DND-41 (cell line): ENCODE data around the gene MRS2.
A peak's percentile ranks its signal among the peaks of the same experiment; 100 is the strongest.

Experiments
- ATAC-seq: fragments of 200-7000 bp; cut with Tn5 transposase; 3 replicates; pipeline ENCODE4 v1.9.1; 2021; ENCODE audit warnings: low read depth; ENCODE audit not compliant: insufficient read depth
- DNase-seq: peaks from one replicate; pipeline ENCODE4 v3.0.0-alpha.2; 2020
- H2AFZ ChIP-seq: 2 replicates; pipeline ENCODE4 v1.6.0; 2012; ENCODE audit warnings: low read depth, low read length
- H3K27ac ChIP-seq: 2 replicates; pipeline ENCODE4 v1.5.1; 2012; ENCODE audit warnings: low read length, inconsistent platforms
- H3K27me3 ChIP-seq: fragments of 200-600 bp; sonication (generic); 2 replicates; pipeline ENCODE4 v1.6.0; 2012; ENCODE audit warnings: low read length, mild to moderate bottlenecking, inconsistent platforms; ENCODE audit not compliant: insufficient read depth, poor library complexity
- H3K36me3 ChIP-seq: 2 replicates; pipeline ENCODE4 v1.5.1; 2012; ENCODE audit warnings: low read length, inconsistent platforms; ENCODE audit not compliant: insufficient read depth
- H3K4me1 ChIP-seq: 2 replicates; pipeline ENCODE4 v1.5.1; 2012; ENCODE audit warnings: mild to moderate bottlenecking, low read length; ENCODE audit not compliant: insufficient read depth
- H3K4me2 ChIP-seq: 2 replicates; pipeline ENCODE4 v1.6.0; 2012; ENCODE audit warnings: mild to moderate bottlenecking, moderate library complexity, low read length, inconsistent platforms; ENCODE audit not compliant: insufficient read depth
- H3K4me3 ChIP-seq, 2 experiments: fragments of 200-600 bp in 1 of 2; shearing (Covaris generic) in 1 of 2; 2 replicates each; pipeline ENCODE4 v1.5.1; 2012 to 2016; ENCODE audit warnings: inconsistent platforms in 2 of 2, low read length in 2 of 2, mild to moderate bottlenecking in 2 of 2, low read depth in 1 of 2, moderate library complexity in 1 of 2
- H3K79me2 ChIP-seq: 2 replicates; pipeline ENCODE4 v1.6.0; 2012; ENCODE audit warnings: low read length, inconsistent platforms; ENCODE audit not compliant: insufficient read depth
- H3K9ac ChIP-seq: 2 replicates; pipeline ENCODE4 v1.6.0; 2012; ENCODE audit warnings: low read depth, mild to moderate bottlenecking, inconsistent platforms, low read length, moderate library complexity
- H3K9me3 ChIP-seq: 2 replicates; pipeline ENCODE4 v1.5.1; 2012; ENCODE audit warnings: low read length, moderate library complexity, mild to moderate bottlenecking, inconsistent platforms; ENCODE audit not compliant: insufficient read depth, severe bottlenecking
- H4K20me1 ChIP-seq: 2 replicates; pipeline ENCODE4 v1.6.0; 2012; ENCODE audit warnings: low read length; ENCODE audit not compliant: insufficient read depth
- CTCF ChIP-seq: IDR thresholded peaks from 2 replicates; pipeline ENCODE4 v1.5.1; 2012; ENCODE audit warnings: borderline replicate concordance, low read length, moderate library complexity, mild to moderate bottlenecking; ENCODE audit not compliant: poor library complexity, severe bottlenecking; ENCODE audit errors: extremely low read depth
- EZH2 ChIP-seq: IDR thresholded peaks from 3 replicates; pipeline ENCODE4 v1.6.1; 2012; ENCODE audit warnings: borderline replicate concordance, low read depth, mild to moderate bottlenecking, moderate library complexity, low read length, inconsistent platforms; ENCODE audit not compliant: severe bottlenecking

The MRS2 gene

DNA sequence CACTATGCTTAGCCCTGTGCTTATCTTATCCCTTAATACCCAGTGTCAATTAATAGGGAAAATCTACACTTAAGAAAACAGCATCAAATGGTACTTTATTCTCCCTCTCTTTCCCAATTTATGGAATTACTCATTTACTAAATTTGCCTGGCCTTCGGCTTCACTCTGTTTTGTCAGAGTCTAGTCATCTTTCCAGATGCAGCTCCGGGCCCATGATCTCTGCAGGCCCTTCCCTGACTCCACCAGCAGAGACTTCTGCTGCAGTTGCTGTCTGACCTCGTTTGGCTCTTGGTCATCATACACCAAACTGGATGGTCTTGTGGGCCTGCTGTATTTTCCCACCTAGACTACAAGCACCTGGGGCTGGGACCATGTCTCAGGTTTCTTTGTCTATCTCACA lies 27.4 kb downstream of the MRS2 start:
- Histone ChIP-seq H3K4me2 (no peak overlapping the region), H3K36me3 (peaks cover 20% of the 10 kb centered on the region), H3K4me1 (no peaks in the 10 kb centered on the region), H3K27ac (no peak overlapping the region), H3K4me3 (no peak overlapping the region), H2AFZ (no peak overlapping the region), H3K27me3 (no peaks in the 10 kb centered on the region), H3K79me2 (no peaks in the 10 kb centered on the region), H4K20me1 (no peaks in the 10 kb centered on the region; the same call in 1 of the 2 replicates), H3K9me3 (no peaks in the 10 kb centered on the region), H3K9ac (no peak overlapping the region)
- no peak for TF ChIP-seq CTCF
- no peak for DNase-seq
- no peak for ATAC-seq

- H3K4me3 ChIP-seq: no peak overlapping the region
- H3K4me2 ChIP-seq: no peak overlapping the region
- no peak overlapping the region for H2AFZ ChIP-seq
- no peaks in the 10 kb centered on the region for H3K9me3 ChIP-seq
- peak; percentile 38 for DNase-seq
- H3K27ac ChIP-seq: no peak overlapping the region
- H3K9ac ChIP-seq: no peak overlapping the region
- H3K79me2 ChIP-seq: no peaks in the 10 kb centered on the region
- TF ChIP-seq CTCF (peak; percentile 77), EZH2 (no peak)
- no peaks in the 10 kb centered on the region for H3K4me1 ChIP-seq
- peak; percentile 84 for ATAC-seq
- H3K36me3 ChIP-seq: peaks cover 11% of the 10 kb centered on the region
- H4K20me1 ChIP-seq: no peaks in the 10 kb centered on the region; the same call in 1 of the 2 replicates
- no peaks in the 10 kb centered on the region for H3K27me3 ChIP-seq
Measured at GRCh38 chr6:24431045-24431451, 28.3 kb downstream of the MRS2 start.

- no peak for ATAC-seq
- H3K9ac ChIP-seq: no peak overlapping the region
- H2AFZ ChIP-seq: no peak overlapping the region
- no peaks in the 10 kb centered on the region for H3K4me1 ChIP-seq
- TF ChIP-seq CTCF: no peak
- no peak for TF ChIP-seq EZH2
- H3K79me2 ChIP-seq: no peaks in the 10 kb centered on the region
- no peaks in the 10 kb centered on the region for H4K20me1 ChIP-seq
- no peaks in the 10 kb centered on the region for H3K27me3 ChIP-seq
- no peak overlapping the region for H3K4me3 ChIP-seq
- no peak for DNase-seq
- H3K27ac ChIP-seq: no peak overlapping the region
- no peaks in the 10 kb centered on the region for H3K9me3 ChIP-seq
- peaks cover 4% of the 10 kb centered on the region; the same call in 1 of the 2 replicates for H3K36me3 ChIP-seq
- H3K4me2 ChIP-seq: no peak overlapping the region
Measured at GRCh38 chr6:24432611-24433010, 29.9 kb downstream of the MRS2 start.

DNA sequence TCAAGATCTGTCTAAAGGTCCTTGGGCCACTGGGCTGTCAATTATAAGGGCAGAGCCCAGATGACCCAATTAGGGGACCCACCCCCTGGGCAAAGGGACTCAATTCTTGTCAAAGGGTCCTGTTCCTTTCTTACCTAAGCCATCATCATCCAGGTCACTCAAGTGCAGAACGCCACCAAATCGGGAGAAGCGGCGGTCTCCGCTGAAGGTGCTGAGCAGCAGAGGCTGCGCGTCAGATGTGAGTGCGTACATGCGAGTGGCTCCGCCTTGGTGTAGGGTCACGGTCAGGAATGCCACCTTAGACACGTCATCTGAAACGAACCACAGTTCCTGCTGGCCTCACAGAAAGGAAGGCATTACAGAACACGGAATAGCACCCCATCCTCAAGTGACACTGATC lies 34.2 kb downstream of the MRS2 start:
- Histone ChIP-seq H3K4me2 (no peak overlapping the region), H3K9me3 (no peaks in the 10 kb centered on the region), H3K27ac (no peak overlapping the region), H2AFZ (no peak overlapping the region), H3K27me3 (no peaks in the 10 kb centered on the region), H3K4me1 (peaks cover 6% of the 10 kb centered on the region; the same call in 1 of the 2 replicates), H3K4me3 (no peak overlapping the region), H3K36me3 (0 out of 2 replicates have a peak, but pooled peaks cover under 1% of the 10 kb centered on the region), H3K9ac (no peak overlapping the region), H3K79me2 (no peaks in the 10 kb centered on the region), H4K20me1 (no peaks in the 10 kb centered on the region)
- ATAC-seq (no peak), DNase-seq (no peak)
- TF ChIP-seq EZH2 (no peak), CTCF (no peak)
